Neural progenitor cell (in vitro differentiated cells): ENCODE data around the gene C9orf78.

ENCODE experiments used
- EZH2 ChIP-seq: fragments of 200-600 bp; sonication (generic); IDR thresholded peaks from 2 replicates; pipeline ENCODE4 v1.6.1; 2017; ENCODE audit warnings: antibody characterized with exemption, mild to moderate bottlenecking, moderate library complexity
- TF ChIP-seq, protein P1 (sequence below): fragments of 200-600 bp; sonication (generic); IDR thresholded peaks from 2 replicates; pipeline ENCODE4 v1.5.1; 2017; ENCODE audit warnings: antibody characterized with exemption, mild to moderate bottlenecking

GRCh38 chr9:129857207-129857606 lies 22.1 kb upstream of the C9orf78 start:
- TF ChIP-seq, protein P1, sequence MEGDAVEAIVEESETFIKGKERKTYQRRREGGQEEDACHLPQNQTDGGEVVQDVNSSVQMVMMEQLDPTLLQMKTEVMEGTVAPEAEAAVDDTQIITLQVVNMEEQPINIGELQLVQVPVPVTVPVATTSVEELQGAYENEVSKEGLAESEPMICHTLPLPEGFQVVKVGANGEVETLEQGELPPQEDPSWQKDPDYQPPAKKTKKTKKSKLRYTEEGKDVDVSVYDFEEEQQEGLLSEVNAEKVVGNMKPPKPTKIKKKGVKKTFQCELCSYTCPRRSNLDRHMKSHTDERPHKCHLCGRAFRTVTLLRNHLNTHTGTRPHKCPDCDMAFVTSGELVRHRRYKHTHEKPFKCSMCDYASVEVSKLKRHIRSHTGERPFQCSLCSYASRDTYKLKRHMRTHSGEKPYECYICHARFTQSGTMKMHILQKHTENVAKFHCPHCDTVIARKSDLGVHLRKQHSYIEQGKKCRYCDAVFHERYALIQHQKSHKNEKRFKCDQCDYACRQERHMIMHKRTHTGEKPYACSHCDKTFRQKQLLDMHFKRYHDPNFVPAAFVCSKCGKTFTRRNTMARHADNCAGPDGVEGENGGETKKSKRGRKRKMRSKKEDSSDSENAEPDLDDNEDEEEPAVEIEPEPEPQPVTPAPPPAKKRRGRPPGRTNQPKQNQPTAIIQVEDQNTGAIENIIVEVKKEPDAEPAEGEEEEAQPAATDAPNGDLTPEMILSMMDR, result no peak
- TF ChIP-seq EZH2, result no peak
